Common myeloid progenitor, CD34-positive (primary cell): ENCODE results near the gene ZNF860. TPM values are rescaled to one million over a fixed set of nuclear protein-coding genes. Genes with fewer than 3 reads are reported as not detected.

ENCODE experiments used
- CTCF ChIA-PET: fragments of 350-600 bp; sonication (Branson Sonifier 250); formaldehyde crosslinking; loops from one replicate; lab custom pipeline; 2021; ENCODE audit warnings: antibody characterized with exemption; lab: Charles Lee
- POLR2A ChIA-PET: fragments of 350-600 bp; sonication (Branson Sonifier 250); formaldehyde crosslinking; loops from one replicate; lab custom pipeline; 2021; ENCODE audit warnings: antibody characterized with exemption; lab: Charles Lee
- DNase-seq, 3 donors: peaks; one replicate each; pipeline versions ENCODE4 v3.0.0 to v3.0.0-alpha.2; 2013
- H3K27ac ChIP-seq, 2 experiments: 1 replicate in 1 of 2; 2 replicates in 1 of 2; pipeline ENCODE4 v1.7.0; 2013; ENCODE audit warnings: inconsistent platforms in 2 of 2, low read length in 2 of 2, mild to moderate bottlenecking in 2 of 2, low read depth in 1 of 2, moderate library complexity in 1 of 2; ENCODE audit not compliant: severe bottlenecking in 2 of 2, insufficient read depth in 1 of 2, poor library complexity in 1 of 2
- H3K27me3 ChIP-seq, 5 experiments: replicated peaks in 2 of 5; 1 replicate in 3 of 5; 2 replicates in 2 of 5; pipeline versions ENCODE4 v1.6.1 to v1.7.0; 2013; ENCODE audit warnings: low read length in 4 of 5, mild to moderate bottlenecking in 2 of 5, moderate library complexity in 2 of 5, inconsistent platforms in 1 of 5; ENCODE audit not compliant: insufficient read depth in 5 of 5, control insufficient read depth in 4 of 5
- H3K36me3 ChIP-seq, 4 experiments: 1 replicate in 2 of 4; 2 replicates in 2 of 4; pipeline versions ENCODE4 v1.6.1 to v1.7.0; 2013; ENCODE audit warnings: low read length in 3 of 4, control low read depth in 1 of 4, mild to moderate bottlenecking in 1 of 4; ENCODE audit not compliant: control insufficient read depth in 4 of 4, insufficient read depth in 4 of 4
- H3K4me1 ChIP-seq, 4 experiments: 1 replicate in 3 of 4; 2 replicates in 1 of 4; pipeline versions ENCODE4 v1.6.1 to v1.7.1; 2013; ENCODE audit warnings: low read length in 3 of 4, mild to moderate bottlenecking in 3 of 4, control low read depth in 1 of 4, inconsistent platforms in 1 of 4, moderate library complexity in 1 of 4; ENCODE audit not compliant: control insufficient read depth in 4 of 4, insufficient read depth in 4 of 4; ENCODE audit errors: control extremely low read depth in 1 of 4
- H3K4me3 ChIP-seq, 7 experiments: 1 replicate in 4 of 7; 2 replicates in 3 of 7; pipeline versions ENCODE4 v1.5.1 to v1.7.0; 2013; ENCODE audit warnings: mild to moderate bottlenecking in 7 of 7, low read length in 6 of 7, moderate library complexity in 6 of 7, inconsistent platforms in 2 of 7, low read depth in 2 of 7, control low read depth in 1 of 7; ENCODE audit not compliant: insufficient read depth in 4 of 7, control insufficient read depth in 1 of 7; ENCODE audit errors: extremely low read depth in 1 of 7
- H3K9me3 ChIP-seq, 5 experiments: 1 replicate in 4 of 5; 2 replicates in 1 of 5; pipeline versions ENCODE4 v1.6.1 to v1.7.1; 2013; ENCODE audit warnings: low read length in 4 of 5, mild to moderate bottlenecking in 2 of 5, inconsistent platforms in 1 of 5, low read depth in 1 of 5, moderate library complexity in 1 of 5; ENCODE audit not compliant: control insufficient read depth in 4 of 5, insufficient read depth in 2 of 5; ENCODE audit errors: control extremely low read depth in 1 of 5
- WGBS: methylation state at CpG from one replicate; pipeline ENCODE4 v1.1.5; 2013; ENCODE audit not compliant: insufficient coverage; 5-methylcytosine and 5-hydroxymethylcytosine counted together
- polyA plus RNA-seq: library from polyadenylated mRNA; unstranded; fragments of 120-200 nt; gene quantifications from one replicate; pipeline ENCODE4 v1.2.1, GENCODE V29; 2013

The ZNF860 gene
- polyA plus RNA-seq: 0.18 TPM

DNA sequence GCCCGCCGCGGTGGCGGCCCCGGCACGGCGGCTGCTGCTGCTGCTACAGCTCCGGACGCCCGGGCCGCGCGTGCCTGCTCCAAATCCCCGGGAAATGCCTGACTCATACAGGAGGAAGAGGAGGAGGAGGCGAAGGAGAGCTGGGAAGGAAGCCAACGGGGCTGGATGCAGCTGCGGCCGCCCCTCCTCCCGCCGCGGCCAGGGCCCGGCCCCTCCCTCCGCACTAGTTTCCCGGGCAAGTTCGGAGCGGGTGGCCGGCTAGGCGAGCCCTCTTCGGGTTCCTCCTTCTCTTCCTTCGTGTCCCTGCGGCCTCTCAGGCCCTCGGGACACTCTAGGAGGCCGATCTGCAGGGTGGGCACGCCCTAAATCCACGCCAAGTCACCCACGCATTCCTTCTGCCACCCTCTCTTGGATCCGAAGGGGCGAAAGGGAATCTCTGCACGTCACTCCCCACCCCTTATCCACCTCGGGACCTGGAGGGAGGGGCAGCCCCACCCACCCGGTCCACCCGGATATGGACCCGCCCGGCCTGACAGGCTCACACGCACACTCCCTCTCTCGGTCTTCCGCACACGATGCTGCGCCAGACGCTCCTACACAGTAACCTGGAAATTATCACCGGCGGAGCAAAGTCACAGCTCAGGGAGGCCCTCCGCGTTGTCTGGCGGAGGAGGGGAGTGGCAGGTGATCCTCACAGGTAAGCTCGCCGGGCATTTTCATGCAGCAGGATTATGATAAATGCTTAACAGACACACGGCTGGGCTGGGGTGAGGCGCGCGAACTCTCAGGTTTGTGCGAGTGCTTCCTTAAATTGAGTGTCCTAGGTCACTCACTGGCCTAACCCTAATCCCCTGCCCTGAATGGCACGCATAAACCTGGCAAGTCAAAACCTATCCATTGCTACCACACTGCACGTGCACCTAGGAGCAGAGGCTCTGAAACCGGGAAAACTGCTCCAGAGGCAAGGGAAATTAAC, at the start of gene ZNF860, which contains the start of gene OSBPL10:
Gene ZNF860 (plus strand): TSS at position 545 of the 976 bp plus-strand sequence. CDS start 7,330 bp downstream, outside the sequence.
Gene OSBPL10 (minus strand): TSS at position 57 of the 976 bp plus-strand sequence. CDS start 83 bp downstream, outside the sequence.
- Histone ChIP-seq H3K9me3 (no peaks in the 10 kb centered on the region), H3K4me3 (peak within 1 kb of the TSS; percentile 24 to 73 (median 64)), H3K36me3 (no peaks in the 10 kb centered on the region), H3K4me1 (peaks cover 1 to 22% (median 18%) of the 10 kb centered on the region in 4 experiments), H3K27me3 (peaks cover 12 to 62% (median 25%) of the 10 kb centered on the region in 5 experiments), H3K27ac (no peak within 1 kb of the TSS)
- ChIA-PET POLR2A (no interaction called here), CTCF (no interaction called here)
- peak; percentile 32 to 56 (median 50) for DNase-seq
- WGBS: 12% methylated on average over 52 of the region's 65 CpGs

DNA sequence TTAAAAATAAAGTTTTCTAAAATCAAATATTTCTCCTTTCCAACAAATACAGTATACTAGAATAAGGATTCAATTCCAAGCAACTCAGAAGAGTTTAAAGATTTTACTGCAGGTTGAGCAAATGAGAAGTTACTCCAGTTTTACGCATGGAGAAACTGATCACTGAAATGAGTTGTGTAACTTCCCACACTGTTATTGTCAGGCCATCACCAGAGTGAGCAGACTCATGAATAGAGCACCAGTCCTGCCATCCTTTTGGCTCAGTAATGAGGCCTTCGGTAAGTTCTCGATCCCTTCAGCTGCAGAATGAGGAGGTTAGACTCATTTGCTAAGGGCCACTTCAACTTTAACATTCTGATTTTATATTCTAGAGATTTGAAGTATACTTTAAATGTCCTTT, 48.6 kb upstream of the ZNF860 start:
- Histone ChIP-seq H3K36me3 (no peaks in the 10 kb centered on the region), H3K27ac (no peak overlapping the region), H3K4me1 (no peaks in the 10 kb centered on the region), H3K27me3 (no peaks in the 10 kb centered on the region), H3K4me3 (no peak overlapping the region), H3K9me3 (no peaks in the 10 kb centered on the region)
- CTCF ChIA-PET: no interaction called here
- 100% methylated on average over 1 of the region's 3 CpGs for WGBS
- POLR2A ChIA-PET: no interaction called here
- no peak for DNase-seq

DNA sequence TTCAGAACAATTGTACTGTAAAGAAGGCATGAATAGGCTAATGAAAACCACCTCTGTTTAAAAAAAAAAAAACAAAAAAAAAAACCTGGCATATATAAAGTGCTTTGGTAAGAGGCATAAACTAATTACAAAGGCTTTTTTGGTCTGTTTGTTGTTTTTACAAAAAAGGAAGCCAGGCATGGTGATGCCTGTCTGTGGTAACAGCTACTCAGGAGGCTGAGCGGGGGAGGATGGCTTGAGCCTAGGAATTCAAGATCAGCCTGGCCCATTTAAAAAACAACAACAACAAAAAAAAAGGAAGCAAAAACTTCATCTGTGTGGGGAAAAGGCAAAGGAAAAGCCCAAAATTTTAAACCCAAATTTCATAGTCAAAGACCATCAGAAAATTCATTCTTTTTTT, 47.5 kb upstream of the ZNF860 start:
- no peaks in the 10 kb centered on the region for H3K36me3 ChIP-seq
- H3K27ac ChIP-seq: no peak overlapping the region
- H3K4me3 ChIP-seq: no peak overlapping the region
- ChIA-PET CTCF (no interaction called here), POLR2A (no interaction called here)
- DNase-seq: peak in 2 of 3 donors; percentile 56 to 67
- H3K27me3 ChIP-seq: no peaks in the 10 kb centered on the region
- no peaks in the 10 kb centered on the region for H3K4me1 ChIP-seq
- WGBS: no CpG with 5 or more reads among the region's 1 CpG
- H3K9me3 ChIP-seq: no peaks in the 10 kb centered on the region

DNA sequence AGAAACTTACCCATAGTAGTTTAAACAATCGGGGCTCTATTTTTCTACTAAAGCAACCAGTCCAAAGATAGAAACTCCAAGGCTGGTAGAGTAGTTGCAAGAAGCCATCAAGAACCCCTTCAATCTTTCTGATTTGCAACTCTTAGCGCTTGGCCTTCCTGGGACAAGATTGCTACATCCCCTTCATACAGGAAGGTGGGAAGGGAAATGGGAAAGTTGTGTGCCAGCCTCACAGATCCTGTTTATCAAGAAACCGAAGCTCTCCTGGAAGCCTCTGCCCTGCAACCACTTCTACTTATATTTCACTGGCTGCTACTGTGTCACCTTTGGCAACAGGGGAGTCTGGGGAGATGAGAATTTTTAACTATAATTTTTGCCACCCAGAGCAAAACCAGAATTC, 46.7 kb upstream of the ZNF860 start:
- CTCF ChIA-PET: interaction anchor here (1.1 kb wide), 1 partner anchor 18 kb away, joined by 3 read pairs; no protein-coding TSS in a partner anchor
- POLR2A ChIA-PET: no interaction called here
- no peak overlapping the region for H3K4me3 ChIP-seq

DNA sequence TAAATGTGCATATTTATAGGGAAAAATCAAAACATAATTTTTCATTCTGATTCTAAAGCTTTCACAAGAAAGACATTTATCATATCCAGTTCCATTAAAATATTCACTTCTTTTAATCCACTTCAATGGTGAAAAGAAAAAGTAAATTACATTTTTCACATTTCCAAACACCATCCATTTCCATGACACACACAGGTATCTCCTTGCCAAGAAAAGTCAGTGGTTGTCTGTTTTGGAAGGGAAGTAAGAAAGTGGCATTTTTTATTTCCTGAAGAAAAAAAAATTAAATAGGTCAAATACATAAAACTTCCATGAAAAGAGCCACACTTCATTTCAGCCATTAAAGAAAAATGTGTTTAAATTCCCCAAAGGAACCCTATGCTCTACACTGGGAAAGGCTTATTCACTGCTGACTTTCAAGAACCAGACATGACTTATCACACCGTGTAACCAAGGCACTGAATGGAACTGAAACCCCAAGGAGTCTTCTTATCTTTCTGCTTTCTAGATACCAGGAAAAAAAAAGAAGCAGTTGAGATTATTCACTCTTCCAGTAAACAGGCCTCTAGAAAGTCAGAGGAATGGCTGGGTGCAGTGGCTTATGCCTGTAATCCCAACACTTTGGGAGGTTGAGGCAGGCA, 45.0 kb upstream of the ZNF860 start:
- H3K36me3 ChIP-seq: no peaks in the 10 kb centered on the region
- ChIA-PET CTCF (no interaction called here), POLR2A (no interaction called here)
- H3K27me3 ChIP-seq: no peaks in the 10 kb centered on the region
- H3K27ac ChIP-seq: no peak overlapping the region
- peak in 1 of 3 donors; percentile 19 for DNase-seq
- H3K4me3 ChIP-seq: no peak overlapping the region
- no peaks in the 10 kb centered on the region for H3K9me3 ChIP-seq
- 88% methylated on average over 1 of the region's 1 CpG for WGBS
- H3K4me1 ChIP-seq: no peaks in the 10 kb centered on the region

More for the DNA sequence above, 46.7 kb upstream of the ZNF860 start:
- no peak overlapping the region for H3K27ac ChIP-seq
- H3K9me3 ChIP-seq: no peaks in the 10 kb centered on the region
- no peaks in the 10 kb centered on the region for H3K36me3 ChIP-seq
- no peaks in the 10 kb centered on the region for H3K4me1 ChIP-seq
- DNase-seq: no peak
- no peaks in the 10 kb centered on the region for H3K27me3 ChIP-seq
- 38% methylated on average over 1 of the region's 3 CpGs for WGBS

DNA sequence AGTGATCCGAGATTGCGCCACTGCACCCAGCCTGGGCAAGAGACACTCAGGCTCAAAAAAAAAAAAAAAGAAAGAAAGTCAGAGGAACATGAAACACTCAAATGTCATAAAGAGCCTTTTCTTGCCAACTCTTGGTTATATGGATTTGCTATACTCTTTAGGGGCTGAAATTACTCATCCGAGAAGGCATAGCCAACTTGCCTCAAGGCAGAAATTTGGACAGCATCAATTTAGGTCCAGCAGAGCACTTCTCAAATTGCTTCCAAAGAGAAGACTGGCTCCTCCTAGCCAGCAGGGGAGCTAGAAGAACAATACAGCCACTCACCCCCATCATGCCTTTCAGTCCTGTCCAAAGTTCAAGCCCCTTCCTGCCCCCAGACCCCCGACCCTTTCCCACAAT, 44.3 kb upstream of the ZNF860 start:
- no peak overlapping the region for H3K27ac ChIP-seq
- H3K9me3 ChIP-seq: no peaks in the 10 kb centered on the region
- ChIA-PET CTCF (no interaction called here), POLR2A (no interaction called here)
- no peaks in the 10 kb centered on the region for H3K4me1 ChIP-seq
- H3K4me3 ChIP-seq: no peak overlapping the region
- H3K27me3 ChIP-seq: no peaks in the 10 kb centered on the region
- 93% methylated on average over 3 of the region's 4 CpGs for WGBS
- H3K36me3 ChIP-seq: no peaks in the 10 kb centered on the region
- no peak for DNase-seq

DNA sequence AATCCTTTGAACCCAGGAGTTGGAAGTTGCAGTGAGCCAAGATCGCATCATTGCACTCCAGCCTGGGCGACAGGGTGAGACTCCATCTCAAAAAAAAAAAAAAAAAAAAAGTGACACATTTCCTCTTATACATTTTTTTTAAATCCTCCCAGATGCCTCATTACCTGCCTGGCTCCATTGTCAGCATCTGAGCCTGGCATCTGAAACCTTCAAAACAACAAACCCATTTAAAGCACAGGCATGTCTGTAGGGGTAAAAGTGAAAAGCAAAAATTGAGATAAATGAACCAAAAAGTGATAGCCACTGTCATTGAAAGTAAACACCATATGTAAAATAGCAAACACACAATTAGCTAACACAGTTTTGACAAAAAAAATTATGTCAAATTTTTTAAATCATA, 39.1 kb upstream of the ZNF860 start:
- POLR2A ChIA-PET: no interaction called here
- H3K4me1 ChIP-seq: no peaks in the 10 kb centered on the region
- H3K4me3 ChIP-seq: no peak overlapping the region
- no peaks in the 10 kb centered on the region for H3K36me3 ChIP-seq
- 100% methylated on average over 1 of the region's 2 CpGs for WGBS
- H3K9me3 ChIP-seq: no peaks in the 10 kb centered on the region
- H3K27ac ChIP-seq: no peak overlapping the region
- DNase-seq: no peak
- H3K27me3 ChIP-seq: peaks cover 0 to 2% (median 0%) of the 10 kb centered on the region in 5 experiments
- CTCF ChIA-PET: no interaction called here
